GM19193 (cell line): ENCODE measurements around the gene KIF17.

Experiments
- POLR2A ChIP-seq: IDR thresholded peaks from 4 replicates; pipeline ENCODE4 v1.6.1; 2011; ENCODE audit not compliant: insufficient read depth, insufficient read length; ENCODE audit errors: extremely low read depth

KIF17 gene

GRCh38 chr1:20695515-20695914, 22.3 kb downstream of the KIF17 start:
- no peak for TF ChIP-seq POLR2A

GRCh38 chr1:20693623-20694022, 24.2 kb downstream of the KIF17 start:
- TF ChIP-seq POLR2A = no peak

- no peak for TF ChIP-seq POLR2A
Observed at GRCh38 chr1:20691872-20692271, 25.9 kb downstream of the KIF17 start.

GRCh38 chr1:20689645-20690056, 28.2 kb downstream of the KIF17 start:
- TF ChIP-seq POLR2A = no peak

GRCh38 chr1:20686883-20687725, 30.7 kb downstream of the KIF17 start:
- no peak for TF ChIP-seq POLR2A

GRCh38 chr1:20685741-20686140, 32.1 kb downstream of the KIF17 start:
- no peak for TF ChIP-seq POLR2A

- no peak for TF ChIP-seq POLR2A
Observed at GRCh38 chr1:20685099-20685662, 32.6 kb downstream of the KIF17 start.

GRCh38 chr1:20684651-20685050, 33.2 kb downstream of the KIF17 start:
- TF ChIP-seq POLR2A = no peak

- no peak for TF ChIP-seq POLR2A
Observed at GRCh38 chr1:20684050-20684620, 33.7 kb downstream of the KIF17 start.

GRCh38 chr1:20683614-20684013, 34.2 kb downstream of the KIF17 start:
- TF ChIP-seq POLR2A = no peak

- no peak for TF ChIP-seq POLR2A
Observed at GRCh38 chr1:20682571-20683236, 35.1 kb downstream of the KIF17 start.

- TF ChIP-seq POLR2A = no peak
Observed at GRCh38 chr1:20681999-20682398, 35.8 kb downstream of the KIF17 start.

GRCh38 chr1:20680269-20680668, 37.5 kb downstream of the KIF17 start:
- no peak for TF ChIP-seq POLR2A

- TF ChIP-seq POLR2A = no peak
Observed at GRCh38 chr1:20678599-20678998, 39.2 kb downstream of the KIF17 start.

GRCh38 chr1:20672265-20672632, 45.6 kb downstream of the KIF17 start:
- no peak for TF ChIP-seq POLR2A

GRCh38 chr1:20670936-20671335, 46.9 kb downstream of the KIF17 start:
- no peak for TF ChIP-seq POLR2A

GRCh38 chr1:20668581-20668980, 49.2 kb downstream of the KIF17 start:
- TF ChIP-seq POLR2A = no peak

- TF ChIP-seq POLR2A = no peak
Observed at GRCh38 chr1:20666804-20667203, 51.0 kb downstream of the KIF17 start.
